GM18517 (cell line): Measurements from ENCODE around the gene PCK2.

Experiments
- ATAC-seq: cut with Tn5 transposase; IDR thresholded peaks from one replicate; pipeline ENCODE4 v1.9.1; 2021; ENCODE audit warnings: mild to moderate bottlenecking, moderate library complexity; ENCODE audit not compliant: unreplicated experiment

The PCK2 gene

GRCh38 chr14:24135834-24136683 lies 41.9 kb downstream of the PCK2 start, which contains the start of gene PSME1:
TSS of gene PSME1 (plus strand) at chr14:24136194. CDS start at chr14:24136263, 69 bp downstream.
- peak; percentile 57 for ATAC-seq

- ATAC-seq, result no peak
These were observed 42.8 kb downstream of the PCK2 start for GRCh38 chr14:24136684-24137528.

- ATAC-seq, result no peak
These were observed 43.7 kb downstream of the PCK2 start for GRCh38 chr14:24137529-24138395.

- ATAC-seq, result no peak
These were observed 44.5 kb downstream of the PCK2 start for GRCh38 chr14:24138396-24139271.

GRCh38 chr14:24139272-24139934 lies 45.3 kb downstream of the PCK2 start:
- no peak for ATAC-seq

- ATAC-seq, result peak; percentile 77
These were observed 47.2 kb downstream of the PCK2 start, which contains the start of gene EMC9 for GRCh38 chr14:24141097-24141880. TSS of gene EMC9 (minus strand) at chr14:24141591. CDS start at chr14:24141304, 287 bp downstream.

- ATAC-seq, result no peak
These were observed 49.4 kb downstream of the PCK2 start for GRCh38 chr14:24143511-24143910.

GRCh38 chr14:24144451-24144850 lies 50.3 kb downstream of the PCK2 start:
- no peak for ATAC-seq

- ATAC-seq, result no peak
These were observed 51.1 kb downstream of the PCK2 start for GRCh38 chr14:24145219-24145618.

- ATAC-seq, result no peak
These were observed 51.8 kb downstream of the PCK2 start for GRCh38 chr14:24145690-24146452.

- ATAC-seq, result peak; percentile 64
These were observed 52.4 kb downstream of the PCK2 start, which contains the start of gene PSME2 for GRCh38 chr14:24146453-24146977. TSS of gene PSME2 (minus strand) at chr14:24146610. CDS start at chr14:24146581, 29 bp downstream.

- peak; percentile 82 for ATAC-seq
These were observed 53.1 kb downstream of the PCK2 start, which contains the start of gene RNF31 for GRCh38 chr14:24146978-24147760. TSS of gene RNF31 (plus strand) at chr14:24147498. CDS start at chr14:24147699, 201 bp downstream.

GRCh38 chr14:24147761-24148428 lies 53.8 kb downstream of the PCK2 start:
- no peak for ATAC-seq

GRCh38 chr14:24149302-24149969 lies 55.3 kb downstream of the PCK2 start:
- ATAC-seq, result no peak

- ATAC-seq, result no peak
These were observed 56.0 kb downstream of the PCK2 start for GRCh38 chr14:24150061-24150460.
